Loucy (cell line): ENCODE results near the gene FAM114A2.

Experiments used
- CTCF ChIP-seq: fragments of 200-600 bp; sonication (generic); conservative IDR thresholded peaks from 2 replicates; pipeline ENCODE4 v1.5.1; 2014; ENCODE audit warnings: mild to moderate bottlenecking, antibody characterized with exemption, low read length
- EZH2phosphoT487 ChIP-seq: fragments of 200-600 bp; IDR thresholded peaks from 2 replicates; pipeline ENCODE4 v1.6.1; 2018; ENCODE audit warnings: antibody characterized with exemption, mild to moderate bottlenecking, moderate library complexity, borderline replicate concordance

DNA sequence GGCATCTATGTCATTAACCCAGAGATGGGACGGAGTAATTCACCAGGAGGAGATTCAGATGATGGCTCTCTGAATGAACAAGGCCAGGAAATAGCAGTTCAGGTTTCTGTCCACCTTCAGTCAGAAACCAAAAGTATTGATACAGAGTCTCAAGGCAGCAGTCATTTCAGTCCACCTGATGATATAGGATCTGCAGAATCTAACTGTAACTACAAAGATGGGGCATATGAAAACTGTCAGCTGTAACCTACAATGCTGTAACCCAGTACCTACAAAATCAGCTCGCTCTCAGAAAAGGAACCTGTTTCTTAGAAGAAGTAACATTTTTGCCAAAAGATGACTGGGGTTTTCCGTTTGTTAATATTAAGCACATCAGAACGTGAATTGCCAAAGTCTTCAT, 14.8 kb upstream of the FAM114A2 start:
- TF ChIP-seq CTCF, result no peak
- no peak for TF ChIP-seq EZH2phosphoT487
